Body of pancreas (tissue), 4 donors: Measurements from ENCODE around the gene CLPTM1L. TPM values are rescaled to one million over a fixed set of nuclear protein-coding genes. Genes with fewer than 3 reads are reported as not detected.
A peak's percentile ranks its signal among the peaks of the same experiment; 100 is the strongest.

Experiments
- ATAC-seq: fragments of 150-250 bp; one replicate; pipeline ENCODE4 v1.9.1; 2016
- DNase-seq, 4 donors: peaks; one replicate each; pipeline ENCODE4 v3.0.0-alpha.2; 2019
- H3K27ac ChIP-seq, 4 donors: fragments of 200-600 bp; sonication (generic); 1 replicate in 3 of 4; 2 replicates in 1 of 4; pipeline versions ENCODE4 v1.5.1 to v1.6.1; 2016 to 2019; ENCODE audit warnings: mild to moderate bottlenecking in 1 of 4, mixed read lengths in 1 of 4, moderate library complexity in 1 of 4
- H3K27me3 ChIP-seq, 2 donors: fragments of 200-600 bp; sonication (generic); one replicate each; pipeline ENCODE4 v1.6.0; 2016; ENCODE audit warnings: mild to moderate bottlenecking in 1 of 2
- H3K36me3 ChIP-seq, 2 donors: fragments of 200-600 bp; sonication (generic); replicated peaks in 1 of 2; 2 replicates each; pipeline ENCODE4 v1.5.1; 2016; ENCODE audit warnings: low read depth in 2 of 2; ENCODE audit not compliant: insufficient read depth in 1 of 2
- H3K4me1 ChIP-seq: fragments of 200-600 bp; sonication (generic); one replicate; pipeline ENCODE4 v1.6.0; 2016
- H3K4me3 ChIP-seq, 2 donors: fragments of 200-600 bp; sonication (generic); 1 replicate in 1 of 2; 2 replicates in 1 of 2; pipeline ENCODE4 v1.5.1; 2016 to 2019
- H3K9me3 ChIP-seq, 3 donors: fragments of 200-600 bp; sonication (generic); 1 replicate in 2 of 3; 2 replicates in 1 of 3; pipeline ENCODE4 v1.5.1; 2016
- CTCF ChIP-seq, 7 experiments: fragments of 450-650 bp in 4 of 7; fragments of 200-600 bp in 3 of 7; sonication (generic) in 3 of 7; IDR thresholded peaks; one replicate each; pipeline ENCODE4 v1.5.1; 2016 to 2019; ENCODE audit warnings: antibody characterized with exemption in 7 of 7
- POLR2A ChIP-seq, 3 donors: fragments of 450-650 bp; IDR thresholded peaks; one replicate each; pipeline ENCODE4 v1.6.1; 2016; ENCODE audit warnings: antibody characterized with exemption in 3 of 3, mild to moderate bottlenecking in 2 of 3
- WGBS, 2 donors: methylation state at CpG; one replicate each; pipeline ENCODE4 v1.1.5; 2017; 5-methylcytosine and 5-hydroxymethylcytosine counted together
- intact Hi-C: fragments of 100-400 bp; cut with DNase I; formaldehyde crosslinking; loops from one replicate; pipeline ENCODE4 v1.15.1; 2023
- total RNA-seq, 2 donors: library from RNA; depleted of rRNA; stranded (reverse); fragments of >200 nt; gene quantifications; one replicate each; pipeline ENCODE4 v1.1.0, GENCODE V29; 2016

Gene CLPTM1L
- total RNA-seq, 2 donors from 2014 or later = 91.3 to 109 TPM

GRCh38 chr5:1382248-1382700, 37.4 kb upstream of the CLPTM1L start:
- H3K36me3 ChIP-seq = no peaks in the 10 kb centered on the region
- no peak for TF ChIP-seq CTCF (IDR thresholded peaks at IDR 0.05)
- TF ChIP-seq POLR2A (IDR thresholded peaks at IDR 0.05) = no peak
- no peaks in the 10 kb centered on the region for H3K27me3 ChIP-seq
- intact Hi-C loops = no loop called here
- H3K9me3 ChIP-seq = no peaks in the 10 kb centered on the region
- peaks cover 22% of the 10 kb centered on the region for H3K4me1 ChIP-seq
- DNase-seq (no peak), ATAC-seq (no peak)
- no peak overlapping the region for H3K4me3 ChIP-seq
- WGBS, 2 donors = 85 to 86% methylated on average over 16 to 18 of the region's 18 CpGs
- H3K27ac ChIP-seq = no peak overlapping the region

DNA sequence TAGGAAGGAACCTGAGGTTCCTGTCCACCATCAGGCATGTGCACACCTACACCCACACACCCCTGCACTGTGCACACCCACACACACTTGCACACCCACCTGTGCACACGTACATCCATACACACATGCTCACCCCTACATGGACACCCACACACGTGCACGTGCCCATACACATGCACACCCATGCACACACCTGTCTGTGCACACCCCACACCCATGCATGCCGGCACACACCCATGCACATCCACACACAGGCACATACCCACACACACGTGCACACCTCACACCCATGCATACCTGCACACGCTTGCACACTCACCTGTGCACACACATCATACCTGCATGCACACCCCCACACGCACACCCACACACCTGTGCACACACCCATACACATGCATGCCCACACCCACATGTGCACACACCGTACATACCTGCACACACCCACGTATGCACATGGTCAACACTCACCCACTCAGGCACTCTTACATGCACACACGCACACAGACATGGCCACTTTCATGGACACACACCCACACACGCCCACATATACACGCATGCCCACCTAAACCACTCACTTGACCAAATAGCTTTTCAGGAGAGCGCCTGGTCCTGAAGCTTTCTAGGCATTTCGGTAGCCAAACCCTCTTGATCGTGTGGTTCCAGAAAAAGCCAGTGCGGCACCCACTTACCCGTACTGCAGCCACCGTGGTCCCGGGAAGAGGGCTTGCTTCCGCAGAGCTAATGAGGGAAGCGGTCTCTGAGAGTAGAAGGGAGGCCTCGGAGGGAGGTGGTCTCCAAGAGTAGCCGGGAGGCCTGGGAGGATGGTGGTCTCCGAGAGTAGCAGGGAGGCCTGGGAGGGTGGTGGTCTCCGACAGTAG, 36.7 kb upstream of the CLPTM1L start:
- intact Hi-C loops = no loop called here
- WGBS, 2 donors = 71 to 79% methylated on average over 22 to 25 of the region's 25 CpGs
- H3K9me3 ChIP-seq = no peaks in the 10 kb centered on the region
- TF ChIP-seq CTCF (IDR thresholded peaks at IDR 0.05) = no peak
- TF ChIP-seq POLR2A (IDR thresholded peaks at IDR 0.05) = no peak
- no peak overlapping the region for H3K27ac ChIP-seq
- peaks cover 19% of the 10 kb centered on the region for H3K4me1 ChIP-seq
- H3K4me3 ChIP-seq = no peak overlapping the region
- H3K27me3 ChIP-seq = no peaks in the 10 kb centered on the region
- DNase-seq (no peak), ATAC-seq (no peak)
- no peaks in the 10 kb centered on the region for H3K36me3 ChIP-seq

DNA sequence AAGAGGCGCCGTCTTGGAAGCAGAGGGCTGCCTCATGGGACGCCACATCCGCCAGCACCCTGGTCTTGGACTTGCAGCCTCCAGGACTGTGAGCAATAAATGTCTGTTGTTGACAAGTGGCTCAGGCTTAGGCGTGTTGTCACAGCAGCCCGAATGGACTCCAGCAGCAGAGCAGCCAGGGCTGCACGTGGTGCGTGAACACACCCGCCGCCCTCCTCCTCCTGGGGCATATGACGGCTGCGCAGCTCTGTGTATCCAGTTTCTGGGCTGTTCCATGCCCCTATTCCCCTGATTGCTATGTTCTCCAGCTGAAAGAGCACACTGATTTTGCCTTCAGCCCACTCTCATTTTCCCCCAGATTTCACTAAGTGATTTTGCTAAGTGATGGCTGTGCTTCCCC, 36.0 kb upstream of the CLPTM1L start:
- WGBS, 2 donors = 78 to 88% methylated on average over 8 to 12 of the region's 12 CpGs
- no peak overlapping the region for H3K27ac ChIP-seq
- intact Hi-C loops = no loop called here
- H3K9me3 ChIP-seq = no peaks in the 10 kb centered on the region
- no peaks in the 10 kb centered on the region for H3K36me3 ChIP-seq
- no peak for DNase-seq
- TF ChIP-seq CTCF (IDR thresholded peaks at IDR 0.05) = no peak
- H3K4me3 ChIP-seq = no peak overlapping the region
- no peak for ATAC-seq
- H3K27me3 ChIP-seq = no peaks in the 10 kb centered on the region
- H3K4me1 ChIP-seq = peaks cover 15% of the 10 kb centered on the region

- intact Hi-C loops = no loop called here
- H3K36me3 ChIP-seq = no peaks in the 10 kb centered on the region
- H3K4me3 ChIP-seq = no peak overlapping the region
- DNase-seq (peak; percentile 34 to 66 (median 56)), ATAC-seq (peak; percentile 74)
- no peaks in the 10 kb centered on the region for H3K9me3 ChIP-seq
- 21 to 74% methylated on average over 7 to 34 of the region's 34 CpGs for WGBS, 2 donors
- H3K4me1 ChIP-seq = peaks cover 11% of the 10 kb centered on the region
- no peaks in the 10 kb centered on the region for H3K27me3 ChIP-seq
- no peak for TF ChIP-seq POLR2A (IDR thresholded peaks at IDR 0.05)
- peak; percentile 62 to 81 (median 75) for TF ChIP-seq CTCF (IDR thresholded peaks at IDR 0.05)
- H3K27ac ChIP-seq = no peak overlapping the region
These were observed 35.3 kb upstream of the CLPTM1L start for GRCh38 chr5:1380011-1380817.
